CD14-positive monocyte (primary cell): ENCODE results near the gene ZFPM1. TPM values are rescaled to one million over a fixed set of nuclear protein-coding genes. Genes with fewer than 3 reads are reported as not detected.

Source experiments
- DNase-seq, 3 donors: peaks; one replicate each; pipeline ENCODE4 v3.0.0-alpha.2; 2011 to 2022
- H2AFZ ChIP-seq: 2 replicates; pipeline ENCODE4 v1.6.0; 2012; ENCODE audit warnings: mild to moderate bottlenecking, low read depth, low read length, inconsistent platforms; ENCODE audit not compliant: insufficient read depth, poor library complexity, severe bottlenecking
- H3K27ac ChIP-seq, 2 donors: 1 replicate in 1 of 2; 2 replicates in 1 of 2; pipeline ENCODE4 v1.5.1; 2012 to 2013; ENCODE audit warnings: low read length in 2 of 2, control low read depth in 1 of 2, inconsistent platforms in 1 of 2, low read depth in 1 of 2, mild to moderate bottlenecking in 1 of 2
- H3K27me3 ChIP-seq, 2 donors: one replicate each; pipeline versions ENCODE4 v1.6.0 to v1.6.1; 2011 to 2013; ENCODE audit warnings: low read length in 2 of 2; ENCODE audit not compliant: control insufficient read depth in 2 of 2, insufficient read depth in 2 of 2
- H3K36me3 ChIP-seq, 2 donors: replicated peaks in 1 of 2; 1 replicate in 1 of 2; 2 replicates in 1 of 2; pipeline versions ENCODE4 v1.5.1 to v1.6.1; 2012 to 2013; ENCODE audit warnings: low read length in 2 of 2, control low read depth in 1 of 2, inconsistent platforms in 1 of 2, mild to moderate bottlenecking in 1 of 2; ENCODE audit not compliant: insufficient read depth in 2 of 2, control insufficient read depth in 1 of 2
- H3K4me1 ChIP-seq, 2 donors: 1 replicate in 1 of 2; 2 replicates in 1 of 2; pipeline versions ENCODE4 v1.5.1 to v1.6.1; 2012 to 2013; ENCODE audit warnings: low read length in 2 of 2, control low read depth in 1 of 2, inconsistent platforms in 1 of 2, mild to moderate bottlenecking in 1 of 2, moderate library complexity in 1 of 2; ENCODE audit not compliant: insufficient read depth in 2 of 2, control insufficient read depth in 1 of 2
- H3K4me2 ChIP-seq: replicated peaks from 2 replicates; pipeline ENCODE3; 2012; ENCODE audit warnings: low read length, moderate library complexity, mild to moderate bottlenecking; ENCODE audit not compliant: poor library complexity, severe bottlenecking; ENCODE audit errors: extremely low read depth
- H3K4me3 ChIP-seq, 3 experiments: fragments of 200-600 bp in 1 of 3; sonication (generic) in 1 of 3; replicated peaks in 1 of 3; 1 replicate in 2 of 3; 2 replicates in 1 of 3; pipeline ENCODE4 v1.5.1; 2011 to 2013; ENCODE audit warnings: low read length in 3 of 3, mild to moderate bottlenecking in 3 of 3, control low read depth in 2 of 3, low read depth in 2 of 3, inconsistent platforms in 1 of 3, moderate library complexity in 1 of 3
- H3K79me2 ChIP-seq: 2 replicates; pipeline ENCODE4 v1.6.0; 2012; ENCODE audit warnings: mild to moderate bottlenecking, control low read depth, inconsistent platforms, low read length, moderate library complexity; ENCODE audit not compliant: insufficient read depth
- H3K9ac ChIP-seq: 2 replicates; pipeline ENCODE4 v1.6.0; 2017; ENCODE audit warnings: low read length, mild to moderate bottlenecking; ENCODE audit not compliant: insufficient read depth, poor library complexity, severe bottlenecking
- H3K9me3 ChIP-seq, 2 donors: replicated peaks in 1 of 2; 1 replicate in 1 of 2; 2 replicates in 1 of 2; pipeline versions ENCODE4 v1.5.1 to v1.6.1; 2012 to 2013; ENCODE audit warnings: low read length in 2 of 2, control low read depth in 1 of 2; ENCODE audit not compliant: control insufficient read depth in 1 of 2, insufficient read depth in 1 of 2
- H4K20me1 ChIP-seq: 2 replicates; pipeline ENCODE4 v1.6.0; 2012; ENCODE audit warnings: mild to moderate bottlenecking, low read length, control low read depth, moderate library complexity; ENCODE audit not compliant: insufficient read depth
- H3K27ac Mint-ChIP-seq, 7 donors: one replicate each; pipeline ENCODE4 v1.8.0; 2020; ENCODE audit warnings: mild to moderate bottlenecking in 7 of 7, mixed read lengths in 7 of 7, moderate library complexity in 6 of 7, inconsistent platforms in 2 of 7
- H3K27me3 Mint-ChIP-seq, 3 donors: one replicate each; pipeline ENCODE4 v1.8.0; 2021 to 2022; ENCODE audit warnings: low read depth in 3 of 3, mild to moderate bottlenecking in 3 of 3, mixed read lengths in 3 of 3, moderate library complexity in 3 of 3, inconsistent platforms in 1 of 3
- H3K36me3 Mint-ChIP-seq, 2 donors: one replicate each; pipeline ENCODE4 v1.8.0; 2020; ENCODE audit warnings: mixed read lengths in 2 of 2, inconsistent platforms in 1 of 2, mild to moderate bottlenecking in 1 of 2
- H3K4me1 Mint-ChIP-seq: one replicate; pipeline ENCODE4 v1.8.0; 2020; ENCODE audit warnings: mild to moderate bottlenecking, mixed read lengths
- H3K4me3 Mint-ChIP-seq, 2 donors: one replicate each; pipeline ENCODE4 v1.8.0; 2020; ENCODE audit warnings: mild to moderate bottlenecking in 2 of 2, mixed read lengths in 2 of 2, moderate library complexity in 1 of 2
- H3K9me3 Mint-ChIP-seq, 7 donors: one replicate each; pipeline ENCODE4 v1.8.0; 2020 to 2022; ENCODE audit warnings: mixed read lengths in 7 of 7, mild to moderate bottlenecking in 6 of 7, moderate library complexity in 6 of 7, inconsistent platforms in 2 of 7
- WGBS: methylation state at CpG from one replicate; pipeline ENCODE4 v1.1.5; 2013; ENCODE audit warnings: missing lambda C conversion rate; ENCODE audit not compliant: insufficient coverage; 5-methylcytosine and 5-hydroxymethylcytosine counted together
- intact Hi-C, 2 donors: fragments of 100-400 bp; cut with micrococcal nuclease; formaldehyde crosslinking; loops; one replicate each; pipeline versions ENCODE4 v1.15.0 to v1.15.1; 2023
- polyA plus RNA-seq, 3 donors: library from polyadenylated mRNA; depleted of rRNA in 1 of 3; unstranded in 2 of 3; stranded (reverse) in 1 of 3; fragments of 300-500 nt in 2 of 3; fragments of >200 nt in 1 of 3; fragmentation: Illumina TruSeq in 2 of 3; gene quantifications; 1 replicate in 2 of 3; 2 replicates in 1 of 3; pipeline ENCODE4 v1.2.3, GENCODE V29; 2012 to 2021
- TF ChIP-seq, protein P1 (sequence below): fragments of 200-600 bp; IDR thresholded peaks from one replicate; pipeline ENCODE4 v1.8.0; 2022; ENCODE audit warnings: antibody characterized with exemption, mild to moderate bottlenecking

The ZFPM1 gene
- polyA plus RNA-seq, 3 donors, result 0.04 to 0.19 (median 0.12) TPM

DNA sequence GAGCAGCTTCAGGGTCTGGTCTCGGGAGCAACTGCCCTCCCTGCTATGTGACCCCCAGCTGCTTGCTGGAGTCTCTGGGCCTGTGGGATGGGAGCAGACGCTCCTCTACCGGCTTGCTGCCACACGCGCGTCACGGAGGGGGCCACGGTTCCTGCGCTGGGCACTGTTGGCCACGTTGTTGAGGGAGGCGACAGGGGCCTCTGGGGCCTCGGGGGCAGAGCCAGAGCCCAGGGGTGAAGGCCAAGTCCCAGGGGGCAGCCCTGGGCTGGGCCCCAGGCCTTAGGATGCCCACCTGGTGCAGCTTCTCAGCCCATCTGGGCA lies 56.6 kb downstream of the ZFPM1 start:
- Histone ChIP-seq H3K36me3 (no peaks in the 10 kb centered on the region), H3K27ac (no peak overlapping the region), H3K4me2 (no peak overlapping the region), H3K27me3 (no peaks in the 10 kb centered on the region), H3K79me2 (no peaks in the 10 kb centered on the region), H2AFZ (no peak overlapping the region), H4K20me1 (no peaks in the 10 kb centered on the region), H3K4me1 (no peaks in the 10 kb centered on the region), H3K9me3 (no peaks in the 10 kb centered on the region), H3K9ac (no peak overlapping the region), H3K4me3 (no peak overlapping the region)
- intact Hi-C loops, result no loop called here
- H3K9me3 Mint-ChIP-seq, result no peaks in the 10 kb centered on the region
- WGBS, result 94% methylated on average over 12 of the region's 12 CpGs
- DNase-seq, result no peak
- TF ChIP-seq, protein P1, sequence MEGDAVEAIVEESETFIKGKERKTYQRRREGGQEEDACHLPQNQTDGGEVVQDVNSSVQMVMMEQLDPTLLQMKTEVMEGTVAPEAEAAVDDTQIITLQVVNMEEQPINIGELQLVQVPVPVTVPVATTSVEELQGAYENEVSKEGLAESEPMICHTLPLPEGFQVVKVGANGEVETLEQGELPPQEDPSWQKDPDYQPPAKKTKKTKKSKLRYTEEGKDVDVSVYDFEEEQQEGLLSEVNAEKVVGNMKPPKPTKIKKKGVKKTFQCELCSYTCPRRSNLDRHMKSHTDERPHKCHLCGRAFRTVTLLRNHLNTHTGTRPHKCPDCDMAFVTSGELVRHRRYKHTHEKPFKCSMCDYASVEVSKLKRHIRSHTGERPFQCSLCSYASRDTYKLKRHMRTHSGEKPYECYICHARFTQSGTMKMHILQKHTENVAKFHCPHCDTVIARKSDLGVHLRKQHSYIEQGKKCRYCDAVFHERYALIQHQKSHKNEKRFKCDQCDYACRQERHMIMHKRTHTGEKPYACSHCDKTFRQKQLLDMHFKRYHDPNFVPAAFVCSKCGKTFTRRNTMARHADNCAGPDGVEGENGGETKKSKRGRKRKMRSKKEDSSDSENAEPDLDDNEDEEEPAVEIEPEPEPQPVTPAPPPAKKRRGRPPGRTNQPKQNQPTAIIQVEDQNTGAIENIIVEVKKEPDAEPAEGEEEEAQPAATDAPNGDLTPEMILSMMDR, result no peak
- H3K36me3 Mint-ChIP-seq, result no peaks in the 10 kb centered on the region
- no peaks in the 10 kb centered on the region for H3K4me1 Mint-ChIP-seq
- H3K27ac Mint-ChIP-seq, result no peak overlapping the region
- no peak overlapping the region for H3K4me3 Mint-ChIP-seq
- peaks cover 1 to 2% (median 1%) of the 10 kb centered on the region in 3 donors for H3K27me3 Mint-ChIP-seq

DNA sequence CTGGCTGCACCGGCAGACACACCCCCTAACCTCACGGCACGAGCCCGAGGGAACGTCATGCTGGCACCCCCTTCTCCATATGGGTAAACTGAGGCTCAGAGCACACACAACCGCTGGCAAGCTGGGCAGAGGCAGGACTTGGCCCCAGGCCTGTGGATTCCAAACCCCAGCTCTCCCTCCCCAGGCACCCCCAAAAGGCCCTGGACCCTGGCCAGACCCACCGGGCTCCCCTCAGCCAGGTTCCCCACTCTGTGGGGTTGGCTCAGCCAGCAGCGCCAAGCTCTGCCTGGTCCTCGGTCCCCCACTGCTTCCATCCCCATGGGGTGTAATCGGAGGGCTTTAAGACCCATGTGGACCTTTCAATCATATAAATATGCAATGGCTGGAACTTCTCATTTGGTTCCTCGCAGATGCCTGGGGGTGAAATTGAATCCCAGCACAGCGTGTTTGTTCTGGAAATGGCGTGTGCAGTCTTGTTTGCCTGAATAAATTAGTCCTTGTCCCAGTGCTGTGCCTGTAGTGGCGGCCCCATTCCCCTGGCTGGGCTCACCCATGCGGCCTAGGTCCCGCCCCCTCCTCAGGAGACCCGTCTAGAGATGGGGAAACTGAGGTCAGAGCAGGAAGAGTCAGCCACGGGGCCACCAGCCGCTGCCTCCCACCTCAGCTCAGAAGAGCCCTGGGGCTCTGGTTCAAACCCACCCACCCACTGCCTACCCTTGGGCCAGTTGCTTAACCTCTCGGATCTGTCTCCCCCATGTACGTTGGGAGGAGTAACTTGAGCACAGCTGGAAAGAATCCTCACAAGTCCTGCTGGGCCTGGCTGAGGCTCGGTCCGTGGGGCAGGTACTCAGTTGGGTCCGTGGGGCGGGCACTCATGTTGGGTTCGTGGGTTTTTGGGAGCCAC lies 57.3 kb downstream of the ZFPM1 start:
- Mint-ChIP-seq H3K36me3 (no peaks in the 10 kb centered on the region), H3K27me3 (peaks cover 1 to 2% (median 1%) of the 10 kb centered on the region in 3 donors), H3K27ac (no peak overlapping the region)

More for the DNA sequence above, 57.3 kb downstream of the ZFPM1 start:
- no peaks in the 10 kb centered on the region for H3K36me3 ChIP-seq
- DNase-seq, result no peak
- no peaks in the 10 kb centered on the region for H3K9me3 ChIP-seq
- Mint-ChIP-seq H3K9me3 (no peaks in the 10 kb centered on the region), H3K4me3 (no peak overlapping the region), H3K4me1 (no peaks in the 10 kb centered on the region)
- no peak overlapping the region for H3K4me2 ChIP-seq
- H3K4me3 ChIP-seq, result no peak overlapping the region
- H3K79me2 ChIP-seq, result no peaks in the 10 kb centered on the region
- no peak overlapping the region for H3K9ac ChIP-seq
- 88% methylated on average over 22 of the region's 26 CpGs for WGBS
- intact Hi-C loops, result no loop called here
- TF ChIP-seq, protein P1, result no peak
- no peaks in the 10 kb centered on the region for H3K4me1 ChIP-seq
- H3K27me3 ChIP-seq, result no peaks in the 10 kb centered on the region
- H2AFZ ChIP-seq, result no peak overlapping the region
- no peaks in the 10 kb centered on the region for H4K20me1 ChIP-seq
- H3K27ac ChIP-seq, result no peak overlapping the region
